GM19025 (cell line): Measurements from ENCODE around the gene ASB8.
"Not testable (repeated sequence)": the region's sequence is repeated elsewhere in the genome, so short reads cannot be mapped to it uniquely, and the experiment has no call there.

ENCODE experiments used
- ATAC-seq: cut with Tn5 transposase; IDR thresholded peaks from one replicate; pipeline ENCODE4 v1.9.1; 2021; ENCODE audit warnings: mild to moderate bottlenecking, low read depth, moderate library complexity; ENCODE audit not compliant: unreplicated experiment

The ASB8 gene

GRCh38 chr12:48142818-48143674, 14.3 kb downstream of the ASB8 start:
- no peak for ATAC-seq

- no peak for ATAC-seq
These were observed 22.3 kb downstream of the ASB8 start for GRCh38 chr12:48135027-48135426.

- ATAC-seq, result no peak
These were observed 24.5 kb downstream of the ASB8 start for GRCh38 chr12:48132826-48133225.

GRCh38 chr12:48131517-48131916, 25.8 kb downstream of the ASB8 start:
- ATAC-seq, result no peak

GRCh38 chr12:48129376-48129775, 27.9 kb downstream of the ASB8 start:
- no peak for ATAC-seq

- ATAC-seq, result no peak
These were observed 28.5 kb downstream of the ASB8 start for GRCh38 chr12:48128800-48129199.

- ATAC-seq, result no peak
These were observed 30.2 kb downstream of the ASB8 start for GRCh38 chr12:48126953-48127630.

- no peak for ATAC-seq
These were observed 31.3 kb downstream of the ASB8 start for GRCh38 chr12:48125985-48126384.

GRCh38 chr12:48125542-48125941, 31.8 kb downstream of the ASB8 start:
- ATAC-seq, result not testable (repeated sequence)

GRCh38 chr12:48123169-48123568, 34.1 kb downstream of the ASB8 start:
- no peak for ATAC-seq

- ATAC-seq, result no peak
These were observed 35.1 kb downstream of the ASB8 start for GRCh38 chr12:48122065-48122834.

- ATAC-seq, result no peak
These were observed 35.8 kb downstream of the ASB8 start for GRCh38 chr12:48121522-48121921.

- no peak for ATAC-seq
These were observed 37.5 kb downstream of the ASB8 start for GRCh38 chr12:48119834-48120195.

GRCh38 chr12:48119078-48119833, 38.1 kb downstream of the ASB8 start, which contains the start of gene PFKM:
PFKM (plus strand) TSS chr12:48119364; CDS start chr12:48122775, 3,411 bp downstream.
- peak; percentile 100 for ATAC-seq

- no peak for ATAC-seq
These were observed 38.9 kb downstream of the ASB8 start for GRCh38 chr12:48118284-48118871.

GRCh38 chr12:48115957-48116356, 41.4 kb downstream of the ASB8 start:
- ATAC-seq, result no peak

GRCh38 chr12:48111312-48111693, 46.0 kb downstream of the ASB8 start:
- ATAC-seq, result not testable (repeated sequence)

GRCh38 chr12:48110691-48111311, 46.5 kb downstream of the ASB8 start:
- ATAC-seq, result no peak

GRCh38 chr12:48109424-48109823, 47.9 kb downstream of the ASB8 start:
- ATAC-seq, result no peak
